ENCODE results near the gene CARD8. TPM values are rescaled to one million over a fixed set of nuclear protein-coding genes. Genes with fewer than 3 reads are reported as not detected.
"Not testable (repeated sequence)": the region's sequence is repeated elsewhere in the genome, so short reads cannot be mapped to it uniquely, and the experiment has no call there.

The CARD8 gene
- total RNA-seq, 3 donors from 2014 or later = 22.7 to 41.4 (median 28.8) TPM

DNA sequence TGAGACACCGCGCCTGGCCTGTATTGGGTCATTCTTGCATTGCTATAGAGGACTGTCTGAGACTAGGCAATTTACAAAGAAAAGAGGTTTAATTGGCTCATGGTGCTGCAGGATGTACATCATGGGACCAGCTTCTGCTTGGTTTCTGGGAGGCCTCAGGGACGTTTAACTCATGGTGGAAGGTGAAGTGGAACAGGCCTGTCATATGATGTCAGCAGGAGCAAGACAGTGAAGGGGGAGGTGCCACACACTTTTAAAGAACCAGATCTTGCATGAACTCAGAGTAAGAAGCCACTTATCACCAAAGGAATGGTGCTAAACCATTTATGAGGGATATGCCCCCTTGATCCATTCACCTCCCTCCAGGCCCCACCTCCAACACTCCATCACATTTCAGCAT, 18.7 kb downstream of the CARD8 start:
- H3K4me1 ChIP-seq (ENCODE audit: low read depth) = no peaks in the 10 kb centered on the region
- DNase-seq (no peak), ATAC-seq (no peak)
- TF ChIP-seq, protein P1, sequence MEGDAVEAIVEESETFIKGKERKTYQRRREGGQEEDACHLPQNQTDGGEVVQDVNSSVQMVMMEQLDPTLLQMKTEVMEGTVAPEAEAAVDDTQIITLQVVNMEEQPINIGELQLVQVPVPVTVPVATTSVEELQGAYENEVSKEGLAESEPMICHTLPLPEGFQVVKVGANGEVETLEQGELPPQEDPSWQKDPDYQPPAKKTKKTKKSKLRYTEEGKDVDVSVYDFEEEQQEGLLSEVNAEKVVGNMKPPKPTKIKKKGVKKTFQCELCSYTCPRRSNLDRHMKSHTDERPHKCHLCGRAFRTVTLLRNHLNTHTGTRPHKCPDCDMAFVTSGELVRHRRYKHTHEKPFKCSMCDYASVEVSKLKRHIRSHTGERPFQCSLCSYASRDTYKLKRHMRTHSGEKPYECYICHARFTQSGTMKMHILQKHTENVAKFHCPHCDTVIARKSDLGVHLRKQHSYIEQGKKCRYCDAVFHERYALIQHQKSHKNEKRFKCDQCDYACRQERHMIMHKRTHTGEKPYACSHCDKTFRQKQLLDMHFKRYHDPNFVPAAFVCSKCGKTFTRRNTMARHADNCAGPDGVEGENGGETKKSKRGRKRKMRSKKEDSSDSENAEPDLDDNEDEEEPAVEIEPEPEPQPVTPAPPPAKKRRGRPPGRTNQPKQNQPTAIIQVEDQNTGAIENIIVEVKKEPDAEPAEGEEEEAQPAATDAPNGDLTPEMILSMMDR (IDR thresholded peaks at IDR 0.05) = no peak
- no peak overlapping the region for H3K4me3 ChIP-seq
- intact Hi-C loops (cut with DNase I, micrococcal nuclease) = no loop called here
- no peaks in the 10 kb centered on the region for H3K36me3 ChIP-seq (ENCODE audit: low read depth)
- H3K9me3 ChIP-seq = no peaks in the 10 kb centered on the region

DNA sequence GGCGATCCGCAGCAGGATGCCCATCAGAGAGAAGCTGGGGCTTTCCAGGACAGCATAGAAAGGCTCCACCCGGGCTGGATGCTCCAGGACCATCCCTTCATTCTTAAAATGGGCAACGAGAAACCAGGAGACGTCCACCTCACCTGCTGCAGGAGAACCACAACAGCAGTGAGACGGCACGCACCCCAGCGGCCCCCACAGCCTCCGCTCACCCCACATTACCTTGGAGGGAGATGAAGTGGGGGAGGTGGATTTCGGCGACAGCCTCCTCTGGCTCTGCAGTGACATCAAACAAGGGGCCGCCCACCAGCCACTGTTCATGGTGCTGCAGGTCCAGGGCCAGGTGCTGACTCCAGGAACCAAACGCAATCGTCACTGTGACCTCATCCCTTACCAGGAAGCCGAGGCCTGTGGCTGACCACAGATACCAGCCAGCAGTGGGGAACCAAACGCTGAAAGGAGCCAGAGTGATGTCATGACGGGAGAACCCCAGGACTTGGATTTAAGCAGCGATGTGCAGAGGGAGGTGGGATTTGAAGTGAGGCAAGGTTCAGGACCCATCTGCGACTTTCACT, 25.1 kb downstream of the CARD8 start:
- TF ChIP-seq, protein P1 (IDR thresholded peaks at IDR 0.05) = no peak
- ATAC-seq (no peak), DNase-seq (no peak)
- Histone ChIP-seq H3K36me3 (ENCODE audit: low read depth) (peaks cover 3% of the 10 kb centered on the region), H3K4me3 (no peak overlapping the region), H3K9me3 (no peaks in the 10 kb centered on the region), H3K4me1 (ENCODE audit: low read depth) (no peaks in the 10 kb centered on the region)
- intact Hi-C loops (cut with DNase I, micrococcal nuclease) = no loop called here

DNA sequence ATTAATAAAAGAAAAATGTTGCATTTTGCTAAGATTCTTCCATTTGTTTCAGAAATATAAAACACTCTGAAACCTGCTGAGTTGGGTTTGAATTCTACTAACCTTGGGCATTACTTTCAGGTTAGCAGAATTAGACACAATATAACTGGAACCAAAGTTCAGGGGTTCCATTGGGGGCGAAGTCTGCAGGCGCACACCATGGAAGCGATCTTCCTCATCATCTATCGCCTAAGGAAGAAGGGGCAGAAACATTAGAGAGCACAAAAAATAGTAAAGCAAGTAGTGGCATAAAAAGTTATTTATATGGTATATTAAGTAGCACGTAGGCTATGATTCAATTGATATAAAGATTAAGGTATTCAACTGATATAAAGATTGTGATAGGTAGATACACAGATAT, 34.1 kb downstream of the CARD8 start:
- H3K9me3 ChIP-seq = no peaks in the 10 kb centered on the region
- TF ChIP-seq, protein P1 (IDR thresholded peaks at IDR 0.05) = no peak
- no peak overlapping the region for H3K4me3 ChIP-seq
- ATAC-seq (no peak), DNase-seq (no peak)
- intact Hi-C loops (cut with DNase I, micrococcal nuclease) = no loop called here
- H3K36me3 ChIP-seq (ENCODE audit: low read depth) = no peaks in the 10 kb centered on the region
- H3K4me1 ChIP-seq (ENCODE audit: low read depth) = no peaks in the 10 kb centered on the region

DNA sequence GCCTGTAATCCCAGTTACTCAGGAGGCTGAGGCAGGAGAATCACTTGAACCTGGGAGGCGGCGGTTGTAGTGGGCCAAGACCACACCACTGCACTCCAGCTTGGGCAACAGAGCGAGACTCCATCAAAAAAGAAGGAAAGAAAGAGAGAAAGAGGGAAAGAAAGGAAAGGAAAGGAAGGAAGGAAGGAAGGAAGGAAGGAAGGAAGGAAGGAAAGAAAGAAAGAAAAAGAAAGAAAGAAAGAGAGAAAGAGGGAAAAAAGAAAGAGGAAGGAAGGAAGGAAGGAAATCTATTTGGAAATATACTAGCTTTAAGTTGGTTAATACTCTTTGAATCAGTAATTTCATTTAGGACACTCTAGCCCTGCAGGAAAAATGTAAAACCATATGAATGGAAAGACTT, 34.9 kb downstream of the CARD8 start:
- H3K4me3 ChIP-seq; H3K4me1 ChIP-seq (ENCODE audit: low read depth); H3K36me3 ChIP-seq (ENCODE audit: low read depth); ATAC-seq; H3K9me3 ChIP-seq; DNase-seq; intact Hi-C loops (cut with DNase I, micrococcal nuclease): not testable (repeated sequence)

DNA sequence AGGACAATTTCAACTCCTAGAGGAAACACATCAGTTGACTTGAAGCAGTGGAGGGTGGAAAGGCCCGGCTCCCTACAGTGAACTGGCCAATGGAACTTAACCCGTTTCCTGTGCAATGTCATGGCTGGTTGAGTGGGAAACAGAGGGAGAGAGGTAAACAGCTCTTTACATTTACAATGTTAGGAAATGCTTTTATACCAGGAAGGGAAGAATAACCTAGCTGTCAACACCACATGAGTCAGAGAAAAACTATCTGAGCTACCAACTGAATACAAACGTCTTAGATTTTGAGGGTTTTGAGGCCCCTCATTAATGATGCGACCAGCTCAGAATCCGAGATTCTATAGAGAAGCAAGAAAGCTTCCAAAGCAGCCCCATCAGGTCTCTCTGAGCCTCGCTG, 36.7 kb downstream of the CARD8 start:
- intact Hi-C loops (cut with DNase I, micrococcal nuclease) = no loop called here
- DNase-seq = no peak
- no peaks in the 10 kb centered on the region for H3K36me3 ChIP-seq (ENCODE audit: low read depth)

DNA sequence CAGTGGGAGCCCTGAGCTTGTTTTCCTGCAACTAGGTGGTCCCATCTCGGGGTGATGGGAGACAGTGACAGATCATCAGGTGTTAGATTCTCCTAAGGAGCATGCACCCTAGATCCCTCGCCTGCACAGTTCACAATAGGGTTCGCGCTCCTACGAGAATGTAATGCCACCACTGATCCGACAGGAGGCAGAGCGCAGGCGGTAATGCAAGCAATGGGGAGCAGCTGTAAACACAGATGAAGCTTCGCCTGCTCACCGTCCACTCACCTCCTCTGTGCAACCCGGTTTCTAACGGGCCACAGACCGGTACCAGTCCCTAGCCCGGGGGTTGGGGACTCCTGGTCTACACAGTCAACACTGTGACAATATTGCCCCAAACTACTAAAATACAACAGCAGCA, 38.8 kb downstream of the CARD8 start:
- H3K9me3 ChIP-seq = no peaks in the 10 kb centered on the region
- TF ChIP-seq, protein P1 (IDR thresholded peaks at IDR 0.05) = no peak
- intact Hi-C loops (cut with DNase I, micrococcal nuclease) = no loop called here
- no peak for ATAC-seq
- no peaks in the 10 kb centered on the region for H3K4me1 ChIP-seq (ENCODE audit: low read depth)
- H3K4me3 ChIP-seq = no peak overlapping the region
- H3K36me3 ChIP-seq (ENCODE audit: low read depth) = no peaks in the 10 kb centered on the region
- DNase-seq = no peak

More for the DNA sequence above, 36.7 kb downstream of the CARD8 start:
- TF ChIP-seq, protein P1 (IDR thresholded peaks at IDR 0.05) = no peak
- Histone ChIP-seq H3K4me1 (ENCODE audit: low read depth) (no peaks in the 10 kb centered on the region), H3K4me3 (no peak overlapping the region), H3K9me3 (no peaks in the 10 kb centered on the region)
- ATAC-seq = no peak

Measured in mucosa of descending colon (tissue), 3 donors.